Neuron (in vitro differentiated cells): ENCODE data around the gene EDN3.

Experiments used
- H2AFZ ChIP-seq: one replicate; pipeline ENCODE4 v1.6.1; 2013; ENCODE audit warnings: low read depth, mild to moderate bottlenecking, inconsistent platforms, low read length, moderate library complexity
- H3K27me3 ChIP-seq: one replicate; pipeline ENCODE4 v1.6.1; 2013; ENCODE audit warnings: low read length; ENCODE audit not compliant: insufficient read depth
- H3K36me3 ChIP-seq: one replicate; pipeline ENCODE4 v1.6.1; 2013; ENCODE audit warnings: low read length; ENCODE audit not compliant: insufficient read depth
- H3K4me1 ChIP-seq: one replicate; pipeline ENCODE4 v1.6.1; 2013; ENCODE audit warnings: low read length; ENCODE audit not compliant: insufficient read depth
- H3K4me3 ChIP-seq: 2 replicates; pipeline ENCODE4 v1.5.1; 2013; ENCODE audit warnings: mild to moderate bottlenecking, low read length, moderate library complexity
- H3K9me3 ChIP-seq: one replicate; pipeline ENCODE4 v1.6.1; 2013; ENCODE audit warnings: low read length

Gene EDN3, protein sequence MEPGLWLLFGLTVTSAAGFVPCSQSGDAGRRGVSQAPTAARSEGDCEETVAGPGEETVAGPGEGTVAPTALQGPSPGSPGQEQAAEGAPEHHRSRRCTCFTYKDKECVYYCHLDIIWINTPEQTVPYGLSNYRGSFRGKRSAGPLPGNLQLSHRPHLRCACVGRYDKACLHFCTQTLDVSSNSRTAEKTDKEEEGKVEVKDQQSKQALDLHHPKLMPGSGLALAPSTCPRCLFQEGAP

GRCh38 chr20:59300333-59301081 is at the start of gene EDN3:
EDN3 (plus strand) TSS chr20:59300611; CDS start chr20:59300813, 202 bp downstream.
- Histone ChIP-seq H3K4me3 (no peak within 1 kb of the TSS), H3K27me3 (peaks cover 35% of the 10 kb centered on the region), H3K9me3 (no peaks in the 10 kb centered on the region)

DNA sequence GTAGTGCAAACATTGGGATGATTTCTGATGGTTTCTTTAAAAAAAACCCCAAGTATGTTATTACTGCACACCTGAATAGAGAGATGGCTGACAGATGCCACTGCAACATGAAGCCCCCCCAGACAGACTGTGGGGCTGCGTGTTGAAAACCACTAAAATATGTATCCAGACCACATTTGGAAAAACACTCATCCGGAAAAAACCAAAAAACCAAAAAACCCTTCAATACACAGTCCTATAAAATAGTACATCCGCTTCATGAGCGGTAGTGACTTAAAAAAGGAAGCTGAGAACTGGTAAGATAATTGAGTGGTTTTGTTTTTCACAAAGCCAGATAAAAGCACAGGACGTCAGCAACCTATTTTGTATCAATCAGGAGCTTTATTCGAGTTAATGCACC is 47.1 kb upstream of the EDN3 start:
- Histone ChIP-seq H3K9me3 (no peaks in the 10 kb centered on the region), H3K36me3 (no peaks in the 10 kb centered on the region), H3K27me3 (peaks cover 4% of the 10 kb centered on the region), H3K4me3 (no peak overlapping the region), H2AFZ (no peak overlapping the region), H3K4me1 (no peaks in the 10 kb centered on the region)

More at GRCh38 chr20:59300333-59301081, at the start of gene EDN3:
- Histone ChIP-seq H3K4me1 (no peaks in the 10 kb centered on the region), H3K36me3 (no peaks in the 10 kb centered on the region), H2AFZ (no peak within 1 kb of the TSS)

DNA sequence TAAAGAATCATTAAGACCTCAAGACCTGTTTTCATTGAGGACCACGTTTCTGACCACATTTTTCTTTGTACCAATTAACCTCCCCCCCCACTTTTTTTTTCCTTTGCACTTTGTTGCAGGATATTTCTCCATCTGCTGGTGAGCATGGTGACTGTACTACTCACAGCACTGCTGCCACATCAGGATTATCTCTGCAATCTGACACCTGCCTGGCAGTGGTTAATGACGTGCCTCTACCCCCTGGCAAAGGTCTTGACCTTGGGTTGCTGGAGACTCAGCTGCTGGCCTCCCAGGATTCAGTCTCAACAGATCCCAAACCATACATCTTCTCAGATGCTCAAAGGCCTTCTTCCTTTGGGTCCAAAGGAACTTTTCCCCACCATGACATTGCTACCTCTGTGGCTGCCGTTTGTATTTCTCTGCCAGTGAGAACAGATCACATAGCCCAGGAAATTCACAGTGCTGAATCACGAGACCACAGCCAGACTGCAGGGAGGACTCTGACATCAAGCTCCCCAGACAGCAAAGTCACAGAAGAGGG is 46.6 kb upstream of the EDN3 start:
- Histone ChIP-seq H3K4me1 (no peaks in the 10 kb centered on the region), H3K9me3 (no peaks in the 10 kb centered on the region), H3K4me3 (no peak overlapping the region), H2AFZ (no peak overlapping the region), H3K36me3 (no peaks in the 10 kb centered on the region), H3K27me3 (peaks cover 4% of the 10 kb centered on the region)

DNA sequence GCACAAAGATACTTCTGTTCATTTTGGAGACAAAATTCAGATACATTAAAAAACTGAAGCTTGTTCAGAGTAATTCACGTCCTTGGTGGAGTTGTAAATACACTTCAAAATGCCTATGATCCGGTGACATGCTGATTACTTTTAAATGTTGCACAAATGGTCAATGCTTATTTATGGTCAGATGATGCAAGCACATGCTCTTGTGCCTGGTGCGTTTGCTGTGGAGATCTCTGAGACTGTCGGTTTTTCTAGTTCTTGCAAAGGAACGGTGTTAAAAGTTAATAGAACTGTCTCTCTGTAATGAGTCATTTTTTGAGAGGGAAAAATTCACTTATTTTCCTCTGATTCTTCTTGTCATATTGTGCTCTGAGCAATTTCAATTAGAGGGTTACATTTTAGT is 45.2 kb upstream of the EDN3 start:
- Histone ChIP-seq H3K27me3 (no peaks in the 10 kb centered on the region), H3K9me3 (no peaks in the 10 kb centered on the region), H2AFZ (no peak overlapping the region), H3K4me1 (no peaks in the 10 kb centered on the region), H3K4me3 (no peak overlapping the region), H3K36me3 (no peaks in the 10 kb centered on the region)

DNA sequence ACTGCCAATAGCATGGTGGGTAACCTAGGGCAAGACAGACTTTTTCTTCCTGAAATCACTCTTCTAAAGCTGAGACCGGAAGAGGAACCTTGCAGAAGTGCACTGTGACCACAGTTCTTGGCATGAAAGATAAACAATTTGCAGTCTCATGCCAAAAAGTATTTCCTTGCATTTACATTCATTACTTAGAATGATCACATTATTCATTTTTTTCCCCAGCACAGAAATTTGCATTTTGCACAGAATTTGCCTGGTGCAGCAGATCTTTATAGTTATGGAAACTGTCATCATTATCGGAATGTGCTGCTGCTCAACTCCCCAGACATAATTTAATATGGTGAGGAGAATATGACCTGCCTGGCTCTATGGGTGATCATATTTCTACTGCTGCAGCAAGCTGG is 42.2 kb upstream of the EDN3 start:
- no peak overlapping the region for H3K4me3 ChIP-seq
- H3K27me3 ChIP-seq, result peaks cover 3% of the 10 kb centered on the region
- no peaks in the 10 kb centered on the region for H3K9me3 ChIP-seq
- H3K36me3 ChIP-seq, result no peaks in the 10 kb centered on the region
- no peak overlapping the region for H2AFZ ChIP-seq
- H3K4me1 ChIP-seq, result no peaks in the 10 kb centered on the region

DNA sequence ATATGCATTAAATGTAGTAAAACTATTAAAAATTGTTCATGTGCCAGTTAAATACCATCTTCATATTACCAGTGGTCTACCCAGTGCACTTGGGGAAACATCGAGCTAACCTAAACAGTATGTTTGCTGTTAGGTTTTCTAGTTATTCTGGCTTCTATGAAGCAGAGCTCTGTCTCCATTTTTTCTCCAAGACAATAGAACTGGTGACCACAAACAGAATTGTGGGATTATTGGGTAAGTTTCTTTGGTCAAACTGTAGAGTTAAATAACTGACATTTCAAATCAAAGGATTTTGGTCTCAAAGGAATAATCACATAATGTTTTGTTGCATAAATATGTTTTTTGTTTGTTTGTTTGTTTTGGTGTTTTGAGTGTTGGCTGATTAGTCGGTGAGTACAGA is 40.5 kb upstream of the EDN3 start:
- H3K9me3 ChIP-seq, result no peaks in the 10 kb centered on the region
- H3K4me3 ChIP-seq, result no peak overlapping the region
- H2AFZ ChIP-seq, result no peak overlapping the region
- H3K36me3 ChIP-seq, result no peaks in the 10 kb centered on the region
- peaks cover 3% of the 10 kb centered on the region for H3K27me3 ChIP-seq
- no peaks in the 10 kb centered on the region for H3K4me1 ChIP-seq

DNA sequence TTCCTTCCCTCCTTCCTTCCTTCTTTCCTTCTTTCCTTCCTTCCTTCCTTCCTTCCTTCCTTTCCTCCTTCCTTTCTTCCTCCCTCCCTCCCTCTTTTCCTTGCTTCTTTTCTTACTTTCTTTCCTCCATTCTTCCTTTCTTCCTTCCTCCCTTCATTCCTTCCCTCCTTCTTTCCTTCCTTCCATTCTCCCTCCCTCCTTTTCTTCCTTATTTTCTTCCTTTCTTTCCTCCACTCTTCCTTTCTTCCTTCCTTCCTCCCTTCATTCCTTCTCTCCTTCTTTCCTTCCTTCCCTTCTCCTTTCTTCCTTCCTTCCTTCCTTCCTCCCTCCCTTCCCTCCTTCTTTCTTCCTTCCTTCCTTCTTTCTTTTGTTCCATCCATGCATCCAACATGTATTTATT is 35.1 kb upstream of the EDN3 start:
- Histone ChIP-seq H3K4me1 (no peaks in the 10 kb centered on the region), H3K36me3 (no peaks in the 10 kb centered on the region), H3K4me3 (no peak overlapping the region), H3K27me3 (peaks cover 8% of the 10 kb centered on the region), H2AFZ (no peak overlapping the region), H3K9me3 (no peaks in the 10 kb centered on the region)

GRCh38 chr20:59268870-59269269 is 31.5 kb upstream of the EDN3 start:
- H2AFZ ChIP-seq, result no peak overlapping the region
- peaks cover 6% of the 10 kb centered on the region for H3K27me3 ChIP-seq
- no peaks in the 10 kb centered on the region for H3K9me3 ChIP-seq
- H3K4me3 ChIP-seq, result no peak overlapping the region
- no peaks in the 10 kb centered on the region for H3K4me1 ChIP-seq
- H3K36me3 ChIP-seq, result no peaks in the 10 kb centered on the region

DNA sequence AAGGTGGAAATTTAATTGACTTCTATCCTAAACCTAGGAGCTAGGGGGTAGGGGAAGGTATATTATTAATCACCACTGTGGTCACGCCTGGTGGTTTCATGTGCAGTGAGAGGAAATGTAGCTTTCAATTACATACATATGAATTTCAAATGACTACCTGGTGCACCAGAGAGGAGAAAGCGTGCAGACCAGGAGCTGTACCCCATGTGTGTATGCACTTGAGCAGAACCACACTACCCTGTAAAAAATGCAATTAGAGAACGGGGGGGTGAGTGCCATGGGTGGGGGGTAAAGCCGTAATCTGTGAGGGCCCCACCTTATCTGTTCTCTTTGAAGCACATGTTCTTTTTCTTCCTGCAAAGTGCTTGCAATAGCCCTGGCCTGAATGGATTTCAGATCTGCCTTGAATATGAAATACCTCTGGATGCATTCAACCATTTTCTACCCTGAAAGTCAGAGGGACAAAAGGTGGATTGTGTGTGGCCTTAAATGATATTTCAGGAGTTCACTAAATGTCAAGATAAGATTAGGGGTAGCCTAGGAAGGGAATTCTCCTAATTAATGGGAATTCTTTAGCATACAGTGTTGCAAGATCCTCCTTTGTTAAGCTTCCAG is 30.9 kb upstream of the EDN3 start:
- Histone ChIP-seq H3K9me3 (no peaks in the 10 kb centered on the region), H2AFZ (no peak overlapping the region), H3K27me3 (peaks cover 6% of the 10 kb centered on the region), H3K36me3 (no peaks in the 10 kb centered on the region), H3K4me3 (no peak overlapping the region), H3K4me1 (no peaks in the 10 kb centered on the region)

DNA sequence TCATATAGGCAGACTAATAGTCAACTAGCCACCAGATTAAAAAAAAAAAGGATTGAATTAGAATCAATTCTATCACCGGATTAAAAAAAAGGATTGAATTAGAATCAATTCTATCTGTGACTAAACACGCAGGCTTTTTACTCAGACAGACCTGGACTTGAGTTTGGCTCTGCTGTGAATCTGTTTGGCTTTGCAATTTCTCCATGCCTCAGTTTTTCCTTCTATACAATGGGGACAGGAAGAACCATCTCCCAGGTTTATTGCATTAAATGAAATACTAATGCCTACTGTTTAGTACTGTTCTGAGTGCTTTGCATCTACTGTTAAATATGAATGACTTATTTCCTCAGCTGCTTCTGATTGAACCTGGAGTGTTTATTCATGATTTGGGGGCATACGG is 30.0 kb upstream of the EDN3 start:
- no peaks in the 10 kb centered on the region for H3K36me3 ChIP-seq
- H3K4me3 ChIP-seq, result no peak overlapping the region
- no peaks in the 10 kb centered on the region for H3K4me1 ChIP-seq
- no peaks in the 10 kb centered on the region for H3K9me3 ChIP-seq
- no peak overlapping the region for H2AFZ ChIP-seq
- H3K27me3 ChIP-seq, result peaks cover 6% of the 10 kb centered on the region

- no peaks in the 10 kb centered on the region for H3K4me1 ChIP-seq
- no peak overlapping the region for H3K4me3 ChIP-seq
- H3K36me3 ChIP-seq, result no peaks in the 10 kb centered on the region
- H2AFZ ChIP-seq, result no peak overlapping the region
- peaks cover 3% of the 10 kb centered on the region for H3K27me3 ChIP-seq
- H3K9me3 ChIP-seq, result no peaks in the 10 kb centered on the region
These were observed 26.6 kb upstream of the EDN3 start for GRCh38 chr20:59273739-59274357.

- H3K36me3 ChIP-seq, result no peaks in the 10 kb centered on the region
- no peaks in the 10 kb centered on the region for H3K9me3 ChIP-seq
- no peaks in the 10 kb centered on the region for H3K27me3 ChIP-seq
These were observed 23.5 kb upstream of the EDN3 start for GRCh38 chr20:59276938-59277337.

GRCh38 chr20:59284470-59284869 is 15.9 kb upstream of the EDN3 start:
- Histone ChIP-seq H3K36me3 (no peaks in the 10 kb centered on the region), H3K27me3 (no peaks in the 10 kb centered on the region), H3K9me3 (no peaks in the 10 kb centered on the region), H3K4me1 (no peaks in the 10 kb centered on the region), H2AFZ (no peak overlapping the region), H3K4me3 (no peak overlapping the region)

More at GRCh38 chr20:59276938-59277337, 23.5 kb upstream of the EDN3 start:
- H3K4me3 ChIP-seq, result no peak overlapping the region
- H3K4me1 ChIP-seq, result no peaks in the 10 kb centered on the region
- H2AFZ ChIP-seq, result no peak overlapping the region
